HepG2 (cell line): ENCODE measurements around the gene AXIN1. TPM values are rescaled to one million over a fixed set of nuclear protein-coding genes. Genes with fewer than 3 reads are reported as not detected.
A peak's percentile ranks its signal among the peaks of the same experiment; 100 is the strongest.

ENCODE experiments used
- DR1 ChIP-seq: sonication (generic); formaldehyde crosslinking; IDR thresholded peaks from 2 replicates; pipeline ENCODE4 v1.8.0; 2021; ENCODE audit warnings: mild to moderate bottlenecking, missing genetic modification reagents, inconsistent platforms
- EEA1 ChIP-seq: sonication (generic); formaldehyde crosslinking; IDR thresholded peaks from 2 replicates; pipeline ENCODE4 v1.5.1; 2020; ENCODE audit warnings: mild to moderate bottlenecking, missing genetic modification reagents, borderline replicate concordance
- FOXA3 ChIP-seq: IDR thresholded peaks from 2 replicates; pipeline ENCODE4 v1.6.1; 2016; ENCODE audit warnings: missing genetic modification reagents, missing compliant biosample characterization
- FOXO1 ChIP-seq: sonication (generic); formaldehyde crosslinking; IDR thresholded peaks from 2 replicates; pipeline ENCODE4 v1.4.0; 2020; ENCODE audit warnings: missing genetic modification reagents
- HNRNPUL1 ChIP-seq: fragments of 200-400 bp; formaldehyde crosslinking; IDR thresholded peaks from 2 replicates; pipeline ENCODE4 v1.6.1; 2017; ENCODE audit warnings: low read depth, mild to moderate bottlenecking, low read length, moderate library complexity
- KDM5B ChIP-seq: sonication (generic); formaldehyde crosslinking; IDR thresholded peaks from 2 replicates; pipeline ENCODE4 v1.4.0; 2020; ENCODE audit warnings: missing genetic modification reagents, mild to moderate bottlenecking, borderline replicate concordance
- MEIS1 ChIP-seq: sonication (generic); formaldehyde crosslinking; IDR thresholded peaks from 2 replicates; pipeline ENCODE4 v1.9.0; 2021; ENCODE audit warnings: mild to moderate bottlenecking, missing genetic modification reagents, moderate library complexity, borderline replicate concordance
- NFYC ChIP-seq: IDR thresholded peaks from 2 replicates; pipeline ENCODE4 v1.6.1; 2016; ENCODE audit warnings: missing genetic modification reagents, missing compliant biosample characterization
- NKX3-1 ChIP-seq: sonication (generic); formaldehyde crosslinking; IDR thresholded peaks from 2 replicates; pipeline ENCODE4 v1.5.0; 2020; ENCODE audit warnings: missing genetic modification reagents
- NR2F6 ChIP-seq, 2 experiments: IDR thresholded peaks; 2 replicates each; pipeline ENCODE4 v1.6.1; 2016; ENCODE audit warnings: antibody characterized with exemption in 1 of 2, mild to moderate bottlenecking in 1 of 2
- SP140L ChIP-seq: sonication (generic); formaldehyde crosslinking; IDR thresholded peaks from 2 replicates; pipeline ENCODE4 v1.4.0; 2020; ENCODE audit warnings: missing genetic modification reagents, borderline replicate concordance
- TCF12 ChIP-seq, 2 experiments: fragments of 450-650 bp in 1 of 2; sonication (generic) in 1 of 2; formaldehyde crosslinking in 1 of 2; IDR thresholded peaks; 2 replicates each; pipeline versions ENCODE4 v1.6.1 to v1.8.0; 2017 to 2022; ENCODE audit warnings: antibody characterized with exemption in 1 of 2, mild to moderate bottlenecking in 1 of 2, missing genetic modification reagents in 1 of 2, moderate library complexity in 1 of 2
- TP53 ChIP-seq: sonication (generic); formaldehyde crosslinking; conservative IDR thresholded peaks from 2 replicates; pipeline ENCODE4 v1.4.0; 2020; ENCODE audit warnings: missing genetic modification reagents
- WIZ ChIP-seq: sonication (generic); formaldehyde crosslinking; IDR thresholded peaks from 2 replicates; pipeline ENCODE4 v1.5.1; 2020; ENCODE audit warnings: mild to moderate bottlenecking, missing genetic modification reagents
- ZFX ChIP-seq: sonication (generic); formaldehyde crosslinking; IDR thresholded peaks from 2 replicates; pipeline ENCODE4 v1.4.0; 2020; ENCODE audit warnings: mild to moderate bottlenecking, low read depth, missing genetic modification reagents, moderate library complexity
- ZMYM4 ChIP-seq: sonication (generic); formaldehyde crosslinking; IDR thresholded peaks from 2 replicates; pipeline ENCODE4 v1.8.1; 2023; ENCODE audit warnings: mild to moderate bottlenecking, missing genetic modification reagents
- ZNF207 ChIP-seq: fragments of 450-650 bp; IDR thresholded peaks from 2 replicates; pipeline ENCODE4 v1.6.1; 2016; ENCODE audit warnings: antibody characterized with exemption, borderline replicate concordance
- ZNF367 ChIP-seq: sonication (generic); formaldehyde crosslinking; IDR thresholded peaks from 2 replicates; pipeline ENCODE4 v1.4.0; 2020; ENCODE audit warnings: missing genetic modification reagents, borderline replicate concordance
- ZNF496 ChIP-seq: sonication (generic); formaldehyde crosslinking; IDR thresholded peaks from 2 replicates; pipeline ENCODE4 v1.8.1; 2023; ENCODE audit warnings: mild to moderate bottlenecking, moderate library complexity, missing genetic modification reagents; ENCODE audit not compliant: insufficient replicate concordance
- ZNF510 ChIP-seq: sonication (generic); formaldehyde crosslinking; IDR thresholded peaks from 2 replicates; pipeline ENCODE4 v1.4.0; 2020; ENCODE audit warnings: low read depth, mild to moderate bottlenecking, missing genetic modification reagents
- polyA plus RNA-seq, 8 experiments: library from polyadenylated mRNA; depleted of rRNA in 3 of 8; stranded (reverse) in 7 of 8; unstranded in 1 of 8; fragments of >200 nt; fragmentation: Illumina TruSeq in 4 of 8; extraction: Trizol in 4 of 8; gene quantifications; 2 replicates each; pipeline versions ENCODE4 v1.2.1 to v1.2.3, GENCODE V29; 2011 to 2016; ENCODE audit warnings: low read depth in 4 of 8, missing spikeins in 1 of 8, mixed read lengths in 1 of 8; ENCODE audit not compliant: insufficient read depth in 1 of 8
- total RNA-seq, 5 experiments: library from RNA; depleted of rRNA; stranded (reverse); fragments of >200 nt; fragmentation: Illumina TruSeq; extraction: Trizol; gene quantifications; 2 replicates each; pipeline ENCODE4 v1.2.3, GENCODE V29; 2016; ENCODE audit warnings: low read depth in 1 of 5
- TF ChIP-seq, protein P1 (sequence below): sonication (generic); formaldehyde crosslinking; conservative IDR thresholded peaks from 2 replicates; pipeline ENCODE4 v1.4.0; 2020; ENCODE audit warnings: mild to moderate bottlenecking, missing genetic modification reagents, moderate library complexity
- TF ChIP-seq, protein P2 (sequence below): sonication (generic); formaldehyde crosslinking; IDR thresholded peaks from 2 replicates; pipeline ENCODE4 v1.5.0; 2020; ENCODE audit warnings: mild to moderate bottlenecking, missing genetic modification reagents, borderline replicate concordance
- TF ChIP-seq, protein P3 (sequence below): sonication (generic); formaldehyde crosslinking; IDR thresholded peaks from 2 replicates; pipeline ENCODE4 v1.4.0; 2020; ENCODE audit warnings: missing genetic modification reagents

AXIN1 gene
- total and polyA plus RNA-seq, 2 of the 13 experiments (the other 11 are each of a cell fraction or from before 2014, with no cell fraction given): 24.0 to 26.0 TPM

DNA sequence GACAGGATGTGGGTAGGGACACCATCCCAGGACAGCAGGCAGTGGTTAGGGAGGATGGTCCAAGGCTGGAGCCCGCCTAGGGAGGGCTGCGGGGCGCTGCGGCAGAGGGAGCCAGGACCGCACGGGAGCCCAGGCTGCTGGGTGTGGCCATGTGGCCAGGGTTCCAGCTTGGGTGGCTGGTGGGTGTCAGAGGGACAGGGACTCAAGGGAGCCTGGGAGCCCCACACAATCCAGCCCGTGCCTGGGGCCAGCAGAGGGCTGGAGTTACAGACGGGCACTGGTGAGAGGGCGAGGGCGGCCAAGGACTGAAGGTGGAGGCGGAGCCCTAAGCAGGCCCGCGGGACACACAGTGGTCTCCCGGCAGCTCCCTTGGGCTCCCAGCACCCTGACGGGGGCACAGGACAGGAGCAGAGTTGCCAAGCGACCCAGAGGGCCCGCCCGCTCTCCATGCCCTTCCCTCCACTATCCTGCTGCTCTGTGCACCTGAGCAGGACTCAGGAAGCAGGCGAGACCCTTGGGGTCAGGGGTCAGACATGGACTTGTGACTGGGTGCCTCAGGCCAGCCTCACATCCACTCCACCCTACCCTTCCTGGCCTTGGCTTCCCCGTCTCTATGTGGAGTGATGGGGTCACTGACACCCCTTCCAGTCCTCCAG, 10.7 kb upstream of the AXIN1 start (continued):
- peak; percentile 47; the same call in 1 of the 2 replicates for TF ChIP-seq ZFX (CRISPR knock-in tag)
- no peak for TF ChIP-seq ZMYM4
- TF ChIP-seq NFYC (CRISPR knock-in tag): no peak
- TF ChIP-seq ZNF367 (CRISPR knock-in tag): no peak
- no peak for TF ChIP-seq FOXA3 (CRISPR knock-in tag)
- TF ChIP-seq, protein P1, sequence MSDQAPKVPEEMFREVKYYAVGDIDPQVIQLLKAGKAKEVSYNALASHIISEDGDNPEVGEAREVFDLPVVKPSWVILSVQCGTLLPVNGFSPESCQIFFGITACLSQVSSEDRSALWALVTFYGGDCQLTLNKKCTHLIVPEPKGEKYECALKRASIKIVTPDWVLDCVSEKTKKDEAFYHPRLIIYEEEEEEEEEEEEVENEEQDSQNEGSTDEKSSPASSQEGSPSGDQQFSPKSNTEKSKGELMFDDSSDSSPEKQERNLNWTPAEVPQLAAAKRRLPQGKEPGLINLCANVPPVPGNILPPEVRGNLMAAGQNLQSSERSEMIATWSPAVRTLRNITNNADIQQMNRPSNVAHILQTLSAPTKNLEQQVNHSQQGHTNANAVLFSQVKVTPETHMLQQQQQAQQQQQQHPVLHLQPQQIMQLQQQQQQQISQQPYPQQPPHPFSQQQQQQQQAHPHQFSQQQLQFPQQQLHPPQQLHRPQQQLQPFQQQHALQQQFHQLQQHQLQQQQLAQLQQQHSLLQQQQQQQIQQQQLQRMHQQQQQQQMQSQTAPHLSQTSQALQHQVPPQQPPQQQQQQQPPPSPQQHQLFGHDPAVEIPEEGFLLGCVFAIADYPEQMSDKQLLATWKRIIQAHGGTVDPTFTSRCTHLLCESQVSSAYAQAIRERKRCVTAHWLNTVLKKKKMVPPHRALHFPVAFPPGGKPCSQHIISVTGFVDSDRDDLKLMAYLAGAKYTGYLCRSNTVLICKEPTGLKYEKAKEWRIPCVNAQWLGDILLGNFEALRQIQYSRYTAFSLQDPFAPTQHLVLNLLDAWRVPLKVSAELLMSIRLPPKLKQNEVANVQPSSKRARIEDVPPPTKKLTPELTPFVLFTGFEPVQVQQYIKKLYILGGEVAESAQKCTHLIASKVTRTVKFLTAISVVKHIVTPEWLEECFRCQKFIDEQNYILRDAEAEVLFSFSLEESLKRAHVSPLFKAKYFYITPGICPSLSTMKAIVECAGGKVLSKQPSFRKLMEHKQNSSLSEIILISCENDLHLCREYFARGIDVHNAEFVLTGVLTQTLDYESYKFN (CRISPR knock-in tag): 0 out of 2 replicates have a peak, but pooled peaks have one; percentile 12
- TF ChIP-seq MEIS1 (CRISPR knock-in tag): peak; percentile 39; the same call in 1 of the 2 replicates
- TF ChIP-seq ZNF207: no peak
- TF ChIP-seq SP140L: no peak
- TF ChIP-seq, protein P2, sequence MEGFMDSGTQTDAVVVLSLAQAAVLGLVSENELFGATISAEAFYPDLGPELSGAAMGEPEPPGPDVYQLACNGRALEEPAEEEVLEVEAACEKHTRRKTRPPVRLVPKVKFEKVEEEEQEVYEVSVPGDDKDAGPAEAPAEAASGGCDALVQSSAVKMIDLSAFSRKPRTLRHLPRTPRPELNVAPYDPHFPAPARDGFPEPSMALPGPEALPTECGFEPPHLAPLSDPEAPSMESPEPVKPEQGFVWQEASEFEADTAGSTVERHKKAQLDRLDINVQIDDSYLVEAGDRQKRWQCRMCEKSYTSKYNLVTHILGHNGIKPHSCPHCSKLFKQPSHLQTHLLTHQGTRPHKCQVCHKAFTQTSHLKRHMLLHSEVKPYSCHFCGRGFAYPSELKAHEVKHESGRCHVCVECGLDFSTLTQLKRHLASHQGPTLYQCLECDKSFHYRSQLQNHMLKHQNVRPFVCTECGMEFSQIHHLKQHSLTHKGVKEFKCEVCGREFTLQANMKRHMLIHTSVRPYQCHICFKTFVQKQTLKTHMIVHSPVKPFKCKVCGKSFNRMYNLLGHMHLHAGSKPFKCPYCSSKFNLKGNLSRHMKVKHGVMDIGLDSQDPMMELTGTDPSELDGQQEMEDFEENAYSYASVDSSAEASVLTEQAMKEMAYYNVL (CRISPR knock-in tag): no peak
- TF ChIP-seq ZNF496: no peak
- no peak for TF ChIP-seq TCF12 (IDR thresholded peaks at IDR 0.05)
- TF ChIP-seq TCF12 (CRISPR knock-in tag; IDR thresholded peaks at IDR 0.05): no peak
- TF ChIP-seq WIZ (CRISPR knock-in tag): no peak
- no peak for TF ChIP-seq NKX3-1 (CRISPR knock-in tag)
- no peak; the same call in 1 of the 2 replicates for TF ChIP-seq EEA1 (CRISPR knock-in tag)
- TF ChIP-seq FOXO1: 0 out of 2 replicates have a peak, but pooled peaks have one; percentile 8
- no peak for TF ChIP-seq ZNF510 (CRISPR knock-in tag)
- TF ChIP-seq DR1 (CRISPR knock-in tag): no peak
- no peak for TF ChIP-seq TP53
- TF ChIP-seq, protein P3, sequence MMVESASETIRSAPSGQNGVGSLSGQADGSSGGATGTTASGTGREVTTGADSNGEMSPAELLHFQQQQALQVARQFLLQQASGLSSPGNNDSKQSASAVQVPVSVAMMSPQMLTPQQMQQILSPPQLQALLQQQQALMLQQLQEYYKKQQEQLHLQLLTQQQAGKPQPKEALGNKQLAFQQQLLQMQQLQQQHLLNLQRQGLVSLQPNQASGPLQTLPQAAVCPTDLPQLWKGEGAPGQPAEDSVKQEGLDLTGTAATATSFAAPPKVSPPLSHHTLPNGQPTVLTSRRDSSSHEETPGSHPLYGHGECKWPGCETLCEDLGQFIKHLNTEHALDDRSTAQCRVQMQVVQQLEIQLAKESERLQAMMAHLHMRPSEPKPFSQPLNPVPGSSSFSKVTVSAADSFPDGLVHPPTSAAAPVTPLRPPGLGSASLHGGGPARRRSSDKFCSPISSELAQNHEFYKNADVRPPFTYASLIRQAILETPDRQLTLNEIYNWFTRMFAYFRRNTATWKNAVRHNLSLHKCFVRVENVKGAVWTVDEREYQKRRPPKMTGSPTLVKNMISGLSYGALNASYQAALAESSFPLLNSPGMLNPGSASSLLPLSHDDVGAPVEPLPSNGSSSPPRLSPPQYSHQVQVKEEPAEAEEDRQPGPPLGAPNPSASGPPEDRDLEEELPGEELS (CRISPR knock-in tag): no peak
- peak; percentile 62; the same call in 1 of the 2 replicates for TF ChIP-seq KDM5B (CRISPR knock-in tag)
- no peak for TF ChIP-seq HNRNPUL1
- TF ChIP-seq NR2F6 (IDR thresholded peaks at IDR 0.05): peak; percentile 60; the same call in 1 of the 2 replicates
- 0 out of 2 replicates have a peak, but pooled peaks have one; percentile 57 for TF ChIP-seq NR2F6 (CRISPR knock-in tag; IDR thresholded peaks at IDR 0.05)
